Measurements from ENCODE around the gene CCL27.

The CCL27 gene

GRCh38 chr9:34684145-34684544 lies 21.7 kb upstream of the CCL27 start:
- DNase-seq = no peak

GRCh38 chr9:34675869-34676268 lies 13.4 kb upstream of the CCL27 start:
- DNase-seq = no peak

DNA sequence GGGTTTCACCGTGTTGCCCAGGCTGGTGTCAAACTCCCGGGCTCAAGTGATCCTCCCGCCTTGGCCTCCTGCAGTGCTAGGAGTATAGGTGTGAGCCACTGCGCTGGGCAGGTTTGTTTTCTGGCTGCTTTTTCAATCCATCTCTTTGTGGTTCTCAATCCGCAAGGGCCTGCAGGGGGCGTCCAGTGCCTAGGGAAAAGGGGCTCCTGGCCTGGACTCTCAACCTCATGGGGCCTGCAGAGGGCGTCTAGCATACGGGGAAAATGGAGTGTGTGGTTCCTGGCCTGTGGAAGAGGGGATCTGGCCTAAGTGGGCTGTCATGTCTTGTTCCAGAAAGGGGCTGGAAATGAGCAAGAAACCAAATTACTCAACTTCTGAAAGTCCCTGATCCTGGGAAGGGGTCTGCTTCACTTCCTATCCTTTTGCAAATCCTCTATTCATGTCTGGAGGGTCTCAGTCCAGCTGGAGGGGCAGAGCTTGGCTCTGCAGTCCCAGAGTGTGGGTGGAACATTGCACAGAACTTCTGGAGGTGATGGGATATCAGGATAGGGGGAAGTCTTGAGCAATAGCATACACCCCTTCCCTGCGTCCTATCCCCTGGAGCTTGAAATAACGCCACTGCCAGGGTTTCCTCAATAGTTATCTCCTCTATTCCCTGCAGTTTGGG lies 12.7 kb upstream of the CCL27 start:
- DNase-seq = peak; percentile 60

- no peak for DNase-seq
Observed at GRCh38 chr9:34674440-34674839, 12.0 kb upstream of the CCL27 start.

- no peak for DNase-seq
Observed at GRCh38 chr9:34671307-34671706, 8.8 kb upstream of the CCL27 start.

DNA sequence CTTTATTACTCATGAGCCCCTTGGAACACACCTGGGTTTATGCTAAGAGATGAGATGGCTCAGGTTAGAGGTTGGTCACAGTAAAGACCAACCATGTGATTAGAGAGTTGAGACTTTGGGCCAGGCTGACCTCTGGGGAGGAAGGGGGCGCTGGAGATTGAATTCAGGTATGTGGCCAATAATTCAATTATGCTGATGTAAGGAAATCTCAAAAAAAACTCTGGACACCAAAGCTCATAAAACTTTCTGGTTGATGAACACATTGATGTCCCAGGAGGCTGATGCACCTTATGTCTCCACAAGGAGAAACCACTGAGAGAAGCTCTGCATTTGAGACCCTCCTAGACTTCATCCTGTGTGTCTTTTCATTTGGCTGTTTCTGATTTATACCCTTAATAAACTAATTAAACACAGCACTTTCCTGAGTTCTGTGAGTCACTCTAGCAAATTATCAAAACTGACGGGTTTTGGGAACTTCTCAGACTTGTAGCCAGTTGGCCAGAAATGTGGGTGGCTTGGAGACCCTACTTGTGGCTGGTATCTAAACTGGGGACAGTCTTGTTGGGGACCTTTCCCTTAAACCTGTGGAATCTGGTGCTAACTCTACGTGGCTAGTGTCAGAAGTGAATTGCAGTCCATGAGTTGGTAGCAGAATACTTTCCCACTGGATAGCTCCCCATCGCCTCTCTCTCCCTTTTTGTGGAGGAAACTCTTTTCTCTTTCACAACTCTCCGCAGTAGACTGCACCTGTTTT lies 7.5 kb upstream of the CCL27 start:
- no peak for DNase-seq

DNA sequence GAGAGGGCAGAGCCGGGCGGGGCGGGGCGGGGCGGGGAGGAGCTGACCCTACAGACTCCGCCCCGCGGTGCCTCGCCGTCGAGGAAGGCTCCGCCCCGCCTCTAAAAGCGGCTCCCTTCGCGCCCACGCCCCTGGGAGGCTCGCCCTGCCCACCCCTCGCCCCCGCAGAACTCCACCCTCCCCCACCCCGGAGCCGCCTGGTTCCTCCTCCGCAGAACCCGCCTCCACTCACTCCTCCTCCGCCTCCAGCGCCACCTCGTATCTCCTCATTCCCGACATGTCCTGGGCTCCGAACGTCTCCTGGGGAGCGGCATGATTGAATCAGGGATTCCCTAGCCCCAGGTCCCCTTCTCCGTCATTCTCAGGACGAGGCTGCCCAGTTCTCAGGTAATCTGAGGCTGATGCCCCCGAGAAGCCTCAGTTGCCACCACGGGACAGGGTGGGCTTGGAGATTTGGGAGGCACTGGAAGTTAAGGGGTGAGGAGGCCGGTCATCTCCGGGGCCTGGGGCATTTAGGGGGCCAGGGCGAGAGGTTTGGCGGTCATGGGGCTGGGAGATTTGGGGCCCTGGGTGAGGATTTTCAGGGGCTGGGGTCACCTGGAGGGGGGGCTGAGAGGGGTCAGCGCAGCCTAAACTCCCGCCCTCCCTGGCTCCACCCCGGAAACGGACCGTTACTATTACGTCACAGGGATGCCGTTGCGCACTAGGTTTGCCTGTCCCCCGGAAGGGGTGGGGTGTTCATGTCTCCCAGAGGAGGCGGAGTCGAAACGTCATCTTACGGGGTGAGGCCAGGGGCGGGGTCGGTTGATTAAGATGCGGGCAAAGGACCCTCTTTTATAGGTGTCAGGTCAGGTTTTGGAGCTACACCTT lies 3.2 kb upstream of the CCL27 start:
- peak; percentile 90 for DNase-seq

DNA sequence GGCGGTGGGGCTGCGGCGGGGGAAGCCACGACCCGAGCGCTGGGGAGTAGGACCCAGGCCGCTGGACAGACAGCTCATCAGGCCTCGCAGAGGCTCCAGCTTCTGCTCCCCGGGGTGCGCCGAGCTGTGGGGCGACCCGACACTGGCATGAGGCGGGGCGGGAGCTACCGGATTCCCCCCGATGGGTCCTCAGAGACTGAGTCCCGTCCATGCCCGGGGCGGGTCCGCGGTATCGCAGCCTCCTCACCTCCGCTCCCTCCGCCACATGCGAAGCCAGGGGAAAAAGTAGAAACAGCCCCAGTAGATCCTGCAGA lies 2.6 kb upstream of the CCL27 start:
- DNase-seq = no peak

DNA sequence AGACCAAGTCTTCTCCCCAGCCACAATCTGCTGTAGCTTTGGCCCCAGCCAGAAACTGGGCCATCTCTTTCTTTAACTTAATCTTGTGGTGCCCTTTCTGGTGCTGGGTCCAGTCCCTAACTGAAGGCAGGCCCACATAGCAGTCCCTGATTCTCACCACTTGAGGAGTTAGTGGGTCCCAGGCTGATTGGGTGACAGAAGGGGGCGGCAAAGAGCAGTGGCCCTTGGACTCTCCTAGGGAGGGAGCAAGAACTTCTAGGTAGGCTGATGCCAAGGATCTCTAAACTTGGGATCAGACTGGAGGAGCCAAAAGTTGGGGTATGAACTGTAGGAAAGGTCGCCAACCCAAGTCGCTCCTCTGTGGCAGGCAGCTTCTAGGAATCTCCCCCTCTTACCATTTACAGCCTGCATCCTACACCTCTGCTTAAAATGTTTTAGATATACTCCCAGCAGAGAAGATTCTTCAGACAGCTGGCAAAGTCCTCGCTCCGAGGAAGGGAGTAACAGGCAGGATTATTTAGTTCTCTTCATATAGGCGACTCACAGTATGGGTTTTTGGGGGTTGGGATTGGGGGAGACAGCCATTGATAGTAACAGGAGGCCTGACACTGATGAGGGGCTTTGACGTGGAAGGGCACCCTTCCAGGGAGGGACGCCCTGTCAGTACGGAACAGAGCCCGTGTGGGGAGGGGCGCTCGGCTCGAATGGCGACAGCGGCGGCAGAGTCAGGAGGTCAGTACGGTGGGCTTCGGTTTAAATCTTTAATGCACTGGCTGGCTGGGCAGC lies 2.0 kb upstream of the CCL27 start:
- peak; percentile 23 for DNase-seq

GRCh38 chr9:34663303-34663605 lies 797 bp upstream of the CCL27 start:
- DNase-seq = no peak

DNA sequence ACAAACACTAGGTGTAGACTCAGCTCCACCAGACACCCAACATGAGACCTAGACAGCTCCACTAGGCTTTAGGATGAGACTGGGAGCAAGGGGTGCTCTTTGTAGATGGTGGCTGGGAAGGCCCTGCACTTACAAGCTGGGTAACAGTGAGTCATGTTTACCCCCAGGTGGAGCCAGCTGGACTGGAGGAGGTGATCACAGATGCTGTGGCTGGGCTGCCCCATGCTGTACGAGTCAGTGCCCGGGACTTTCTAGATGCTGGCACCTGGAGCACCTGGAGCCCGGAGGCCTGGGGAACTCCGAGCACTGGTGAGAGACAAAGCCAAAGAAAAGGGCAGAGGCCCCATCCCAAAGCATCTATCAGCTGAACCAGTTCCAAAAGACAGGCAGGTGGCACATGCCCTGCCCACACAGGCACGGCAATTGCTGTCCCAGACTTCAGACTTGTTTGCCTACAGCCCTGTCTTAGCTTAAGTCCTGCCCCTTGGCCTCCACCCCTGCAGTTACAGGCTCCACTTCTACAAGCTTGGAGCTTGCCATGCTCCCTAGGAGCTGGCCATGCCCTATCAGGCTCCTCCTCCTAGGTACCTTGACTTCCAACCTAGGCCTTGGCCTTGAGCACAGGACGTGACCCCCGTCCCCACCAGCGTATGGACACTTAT lies 2.7 kb downstream of the CCL27 start:
- no peak for DNase-seq

- DNase-seq = no peak
Observed at GRCh38 chr9:34658461-34658860, 4.0 kb downstream of the CCL27 start.

GRCh38 chr9:34656992-34657391 lies 5.5 kb downstream of the CCL27 start:
- DNase-seq = no peak

DNA sequence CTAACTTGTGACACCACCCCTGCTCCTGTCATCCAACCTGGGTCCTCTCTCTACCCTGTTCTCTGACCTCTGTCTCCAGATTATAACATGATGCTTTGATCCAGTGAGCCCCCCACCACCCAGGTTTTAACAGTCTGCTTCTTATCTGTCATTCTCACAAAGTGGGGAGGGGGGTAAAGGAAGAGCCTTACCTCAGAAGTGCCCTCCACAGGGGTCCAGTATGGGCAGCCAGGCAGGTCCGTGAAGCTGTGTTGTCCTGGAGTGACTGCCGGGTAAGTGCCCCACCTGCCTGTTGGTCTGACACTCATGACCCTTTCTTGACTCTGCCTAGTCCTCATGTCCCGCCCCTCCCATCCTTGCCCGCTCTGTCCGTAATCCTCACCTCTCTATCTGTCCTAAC lies 7.1 kb downstream of the CCL27 start:
- no peak for DNase-seq

- DNase-seq = no peak
Observed at GRCh38 chr9:34654323-34655051, 8.0 kb downstream of the CCL27 start.

DNA sequence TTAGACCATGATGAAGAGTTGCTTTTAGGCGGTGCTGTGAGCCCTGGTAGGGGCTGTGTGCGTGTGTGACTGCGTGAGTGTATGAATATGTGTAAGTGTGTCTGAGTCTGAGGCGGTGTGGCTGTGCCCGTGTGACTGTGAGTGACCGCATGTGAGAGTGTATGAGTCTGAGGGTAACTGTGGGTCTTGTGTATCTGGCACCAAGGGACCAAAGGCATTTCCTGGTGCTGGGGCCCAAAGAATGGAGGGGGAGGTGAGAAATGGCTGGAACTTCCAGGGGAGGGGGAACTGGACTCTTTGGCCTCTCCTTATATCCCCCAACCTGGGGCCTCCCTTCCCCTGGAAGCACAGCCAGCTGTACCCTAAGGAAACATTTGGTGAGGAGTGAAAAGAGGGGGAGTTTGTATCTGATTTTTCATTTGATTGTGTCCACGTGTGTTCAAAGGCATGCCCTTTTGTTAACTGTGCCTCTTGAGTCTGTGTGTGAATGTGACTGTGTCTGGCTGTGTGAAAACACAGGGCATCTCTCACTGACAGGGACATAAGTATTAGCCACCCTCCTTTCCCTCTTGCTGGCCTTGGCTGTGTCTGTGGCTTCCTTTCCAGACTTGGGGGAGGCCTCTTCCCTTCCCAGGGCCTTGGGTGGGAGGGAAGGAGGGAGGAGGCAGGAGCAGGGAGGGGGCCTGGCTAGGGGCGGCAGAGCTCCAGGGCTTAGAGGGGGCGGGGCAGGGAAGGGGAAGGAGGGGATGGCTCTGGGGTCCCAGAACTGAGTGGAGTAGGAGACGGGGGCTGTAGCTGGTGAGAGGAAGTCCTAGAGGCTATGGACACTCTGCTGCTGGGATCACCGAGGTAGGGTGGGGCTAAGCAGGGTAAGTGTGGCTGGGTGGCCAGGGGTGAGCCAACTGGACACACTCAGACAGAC lies 9.0 kb downstream of the CCL27 start:
- no peak for DNase-seq

DNA sequence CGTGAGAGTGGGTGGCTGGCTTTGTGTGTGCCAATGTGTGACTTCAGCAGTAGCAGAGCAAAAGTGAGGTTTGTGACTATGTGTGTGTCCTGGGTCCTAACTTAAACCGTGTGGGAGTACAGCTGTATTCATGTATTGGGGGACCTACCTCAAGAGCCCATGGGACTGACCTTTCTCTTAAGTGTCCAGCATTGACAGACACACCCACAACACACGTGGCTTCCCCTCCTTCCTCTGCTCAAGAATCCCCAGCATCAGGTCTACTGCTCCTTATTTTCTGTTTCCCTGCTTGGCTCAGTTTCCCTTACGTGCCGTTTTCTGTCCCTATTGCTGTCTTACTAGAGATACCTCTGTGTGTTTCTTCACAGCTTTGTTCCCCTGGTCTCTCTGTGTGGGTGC lies 9.9 kb downstream of the CCL27 start:
- no peak for DNase-seq

GRCh38 chr9:34651876-34652601 lies 10.4 kb downstream of the CCL27 start, which contains the start of gene IL11RA:
Gene IL11RA (plus strand): TSS chr9:34652185. CDS start chr9:34655218, 3,033 bp downstream.
- DNase-seq = no peak

DNA sequence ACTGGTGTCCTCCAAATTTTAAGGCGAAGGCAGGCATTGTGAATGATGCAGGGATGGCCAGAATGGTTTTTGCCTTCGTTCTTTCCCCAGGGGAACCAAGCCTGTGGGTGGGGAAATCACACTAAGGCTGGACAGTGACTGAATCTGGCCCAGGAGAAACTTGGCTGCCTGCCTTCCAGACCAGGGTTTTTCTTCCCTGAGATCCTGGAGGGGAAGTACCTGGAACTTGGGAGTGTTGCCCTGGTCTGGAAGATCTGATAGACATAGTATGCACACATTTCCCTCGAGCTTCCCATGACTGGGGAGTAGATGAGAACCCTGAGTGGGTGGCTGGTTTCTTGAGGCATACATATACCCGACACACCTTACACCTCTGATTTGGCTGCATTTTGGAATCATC lies 11.1 kb downstream of the CCL27 start:
- no peak for DNase-seq

DNA sequence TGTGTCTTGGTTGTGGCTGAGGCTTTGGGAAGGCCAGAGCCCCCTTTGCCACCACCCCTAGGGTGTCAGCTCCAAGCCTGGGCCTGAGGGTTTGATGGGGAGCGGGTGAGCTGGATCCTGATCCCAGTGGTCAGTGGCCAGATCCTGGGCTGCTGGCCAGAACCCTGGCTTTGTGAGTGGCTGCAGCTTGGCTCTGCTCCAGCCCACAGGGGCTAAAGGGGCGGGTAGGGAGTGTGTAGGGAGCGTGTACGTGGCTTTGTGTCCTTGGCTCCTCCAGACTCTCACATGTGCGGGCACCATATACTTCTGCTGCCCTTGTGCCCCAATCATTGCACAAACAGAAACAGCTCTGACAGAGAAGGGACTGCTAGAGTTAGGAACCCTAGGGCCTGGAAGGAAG lies 11.6 kb downstream of the CCL27 start:
- no peak for DNase-seq

All from NCI-H748 treated with DMSO at 0.1 percent for 48 hours (cell line).